HepG2 (cell line): ENCODE measurements around the gene RCBTB1. TPM values are rescaled to one million over a fixed set of nuclear protein-coding genes. Genes with fewer than 3 reads are reported as not detected.

ENCODE experiments used
- ATAC-seq: fragments of 200-7000 bp; cut with Tn5 transposase; 3 replicates; pipeline ENCODE4 v1.9.1; 2020; ENCODE audit warnings: mild to moderate bottlenecking, moderate library complexity
- BruUV-seq: library from RNA; stranded (reverse); fragments of 400-500 nt; replicated peaks from 2 replicates; lab custom pipeline; 2021; lab: Mats Ljungman, UMichigan
- CTCF ChIA-PET: fragments of 300-600 bp; formaldehyde crosslinking; extraction: SDS; loops from one replicate; lab custom pipeline; 2021; ENCODE audit warnings: low total read pairs, inconsistent platforms, low intra/inter-chr PET ratio; lab: Yijun Ruan, JAX
- POLR2A ChIA-PET: fragments of 350-600 bp; sonication (Branson Sonifier 250); formaldehyde crosslinking; loops from one replicate; lab custom pipeline; 2020; ENCODE audit warnings: antibody characterized with exemption, inconsistent platforms; lab: Yijun Ruan, JAX
- DNase-seq: peaks from one replicate; pipeline ENCODE4 v3.0.0-alpha.2; 2015; ENCODE audit warnings: low spot score
- FAIRE-seq: peaks from 3 replicates; lab custom pipeline; 2011; peaks lifted over from hg19 to GRCh38; lab: Jason Lieb, UNC
- H2AFZ ChIP-seq: one replicate; pipeline ENCODE4 v1.6.1; 2011; ENCODE audit warnings: low read length, inconsistent platforms
- H3K27ac ChIP-seq: fragments of 300-600 bp; 3 replicates; pipeline ENCODE4 v1.8.0; 2011; ENCODE audit warnings: mixed run types, mild to moderate bottlenecking, mixed read lengths, low read length, inconsistent platforms; ENCODE audit not compliant: insufficient read depth; ENCODE audit errors: extremely low read length
- H3K27me3 ChIP-seq, 2 experiments: fragments of 200-600 bp in 1 of 2; 2 replicates in 1 of 2; 3 replicates in 1 of 2; pipeline versions ENCODE4 v1.6.0 to v1.8.0; 2011; ENCODE audit warnings: low read length in 2 of 2, mild to moderate bottlenecking in 2 of 2, moderate library complexity in 2 of 2, inconsistent platforms in 1 of 2; ENCODE audit not compliant: insufficient read depth in 2 of 2, control insufficient read depth in 1 of 2
- H3K36me3 ChIP-seq, 2 experiments: fragments of 200-600 bp in 1 of 2; replicated peaks in 1 of 2; 2 replicates in 1 of 2; 3 replicates in 1 of 2; pipeline versions ENCODE4 v1.5.1 to v1.8.0; 2011; ENCODE audit warnings: low read length in 2 of 2, inconsistent platforms in 1 of 2; ENCODE audit not compliant: insufficient read depth in 2 of 2, control insufficient read depth in 1 of 2
- H3K4me1 ChIP-seq: 2 replicates; pipeline ENCODE4 v1.5.1; 2012; ENCODE audit warnings: low read length, inconsistent platforms; ENCODE audit not compliant: insufficient read depth
- H3K4me2 ChIP-seq: 2 replicates; pipeline ENCODE4 v1.6.0; 2011; ENCODE audit warnings: low read depth, low read length, inconsistent platforms
- H3K4me3 ChIP-seq, 3 experiments: fragments of 200-600 bp in 1 of 3; sonication (generic), shearing (Covaris generic) in 1 of 3; replicated peaks in 1 of 3; 2 replicates each; pipeline ENCODE4 v1.5.1; 2011 to 2016; ENCODE audit warnings: low read length in 3 of 3, inconsistent platforms in 2 of 3, low read depth in 2 of 3, mild to moderate bottlenecking in 2 of 3, control low read depth in 1 of 3, mixed read lengths in 1 of 3; ENCODE audit not compliant: insufficient read depth in 1 of 3
- H3K79me2 ChIP-seq: one replicate; pipeline ENCODE4 v1.6.1; 2011; ENCODE audit warnings: low read length, inconsistent platforms; ENCODE audit not compliant: insufficient read depth
- H3K9ac ChIP-seq: 2 replicates; pipeline ENCODE4 v1.6.0; 2011; ENCODE audit warnings: mild to moderate bottlenecking, low read depth, low read length, inconsistent platforms; ENCODE audit not compliant: insufficient read depth
- H3K9me3 ChIP-seq: 2 replicates; pipeline ENCODE4 v1.5.1; 2012; ENCODE audit warnings: mild to moderate bottlenecking, low read length
- H4K20me1 ChIP-seq: 2 replicates; pipeline ENCODE4 v1.6.0; 2011; ENCODE audit warnings: inconsistent platforms, mild to moderate bottlenecking, low read length, moderate library complexity; ENCODE audit not compliant: insufficient read depth
- ARNT2 ChIP-seq: sonication (generic); formaldehyde crosslinking; IDR thresholded peaks from 2 replicates; pipeline ENCODE4 v1.8.0; 2022; ENCODE audit warnings: mild to moderate bottlenecking, low read depth, missing genetic modification reagents, moderate library complexity
- ESRRA ChIP-seq: sonication (generic); formaldehyde crosslinking; IDR thresholded peaks from 2 replicates; pipeline ENCODE4 v1.5.1; 2020; ENCODE audit warnings: mild to moderate bottlenecking, low read depth, missing genetic modification reagents
- HNF4G ChIP-seq, 2 experiments: sonication (generic) in 1 of 2; formaldehyde crosslinking in 1 of 2; IDR thresholded peaks; 2 replicates each; pipeline versions ENCODE4 v1.4.0 to v1.6.1; 2011 to 2020; ENCODE audit warnings: borderline replicate concordance in 2 of 2, low read depth in 2 of 2, mild to moderate bottlenecking in 2 of 2, low read length in 1 of 2, missing genetic modification reagents in 1 of 2, moderate library complexity in 1 of 2
- JUN ChIP-seq: sonication (generic); formaldehyde crosslinking; IDR thresholded peaks from 2 replicates; pipeline ENCODE4 v1.4.0; 2020; ENCODE audit warnings: mild to moderate bottlenecking, missing genetic modification reagents
- PLRG1 ChIP-seq: fragments of 450-650 bp; conservative IDR thresholded peaks from 2 replicates; pipeline ENCODE4 v1.6.1; 2016
- RBM39 ChIP-seq: fragments of 200-400 bp; formaldehyde crosslinking; IDR thresholded peaks from one replicate; pipeline ENCODE4 v1.6.1; 2018; ENCODE audit warnings: antibody characterized with exemption, mild to moderate bottlenecking, low read depth, low read length; ENCODE audit not compliant: poor library complexity, severe bottlenecking
- RFXAP ChIP-seq: sonication (generic); formaldehyde crosslinking; IDR thresholded peaks from 2 replicates; pipeline ENCODE4 v1.4.0; 2020; ENCODE audit warnings: missing genetic modification reagents, borderline replicate concordance
- SNAI1 ChIP-seq: sonication (generic); formaldehyde crosslinking; IDR thresholded peaks from 2 replicates; pipeline ENCODE4 v1.5.0; 2020; ENCODE audit warnings: mild to moderate bottlenecking, missing genetic modification reagents, borderline replicate concordance
- SUZ12 ChIP-seq: fragments of 150-350 bp; IDR thresholded peaks from 2 replicates; pipeline ENCODE4 v1.6.1; 2014; ENCODE audit warnings: low read depth, low read length
- ZFP90 ChIP-seq: sonication (generic); formaldehyde crosslinking; IDR thresholded peaks from 2 replicates; pipeline ENCODE4 v1.8.0; 2022; ENCODE audit warnings: missing genetic modification reagents, mild to moderate bottlenecking, inconsistent platforms, borderline replicate concordance
- ZNF549 ChIP-seq: sonication (generic); formaldehyde crosslinking; IDR thresholded peaks from 2 replicates; pipeline ENCODE4 v1.5.0; 2020; ENCODE audit warnings: missing genetic modification reagents
- ZNF776 ChIP-seq: sonication (generic); formaldehyde crosslinking; IDR thresholded peaks from 2 replicates; pipeline ENCODE4 v1.4.0; 2020; ENCODE audit warnings: mild to moderate bottlenecking, missing genetic modification reagents
- WGBS: methylation state at CpG from one replicate; pipeline ENCODE4 v1.1.6; 2017; ENCODE audit warnings: low lambda C conversion rate; 5-methylcytosine and 5-hydroxymethylcytosine counted together
- in situ Hi-C: cut with HindIII; loops from 2 replicates; pipeline ENCODE4 v1.10.0; 2017; ENCODE audit warnings: low pct_unique_long_range_greater_than_20kb; ENCODE audit not compliant: extremely low pct_ligation_motif_present
- intact Hi-C: fragments of 100-400 bp; cut with micrococcal nuclease; formaldehyde crosslinking; loops from one replicate; pipeline ENCODE4 v1.10.0; 2022; ENCODE audit not compliant: unreplicated experiment
- polyA plus RNA-seq, 8 experiments: library from polyadenylated mRNA; depleted of rRNA in 3 of 8; stranded (reverse) in 7 of 8; unstranded in 1 of 8; fragments of >200 nt; fragmentation: Illumina TruSeq in 4 of 8; extraction: Trizol in 4 of 8; gene quantifications; 2 replicates each; pipeline versions ENCODE4 v1.2.1 to v1.2.3, GENCODE V29; 2011 to 2016; ENCODE audit warnings: low read depth in 4 of 8, missing spikeins in 1 of 8, mixed read lengths in 1 of 8; ENCODE audit not compliant: insufficient read depth in 1 of 8
- total RNA-seq, 5 experiments: library from RNA; depleted of rRNA; stranded (reverse); fragments of >200 nt; fragmentation: Illumina TruSeq; extraction: Trizol; gene quantifications; 2 replicates each; pipeline ENCODE4 v1.2.3, GENCODE V29; 2016; ENCODE audit warnings: low read depth in 1 of 5
- TF ChIP-seq, protein P1 (sequence below): sonication (generic); formaldehyde crosslinking; IDR thresholded peaks from 2 replicates; pipeline ENCODE4 v1.4.0; 2020; ENCODE audit warnings: missing genetic modification reagents

The RCBTB1 gene
- total and polyA plus RNA-seq, 2 of the 13 experiments (the other 11 are each of a cell fraction or from before 2014, with no cell fraction given): 13.4 to 21.6 TPM

DNA sequence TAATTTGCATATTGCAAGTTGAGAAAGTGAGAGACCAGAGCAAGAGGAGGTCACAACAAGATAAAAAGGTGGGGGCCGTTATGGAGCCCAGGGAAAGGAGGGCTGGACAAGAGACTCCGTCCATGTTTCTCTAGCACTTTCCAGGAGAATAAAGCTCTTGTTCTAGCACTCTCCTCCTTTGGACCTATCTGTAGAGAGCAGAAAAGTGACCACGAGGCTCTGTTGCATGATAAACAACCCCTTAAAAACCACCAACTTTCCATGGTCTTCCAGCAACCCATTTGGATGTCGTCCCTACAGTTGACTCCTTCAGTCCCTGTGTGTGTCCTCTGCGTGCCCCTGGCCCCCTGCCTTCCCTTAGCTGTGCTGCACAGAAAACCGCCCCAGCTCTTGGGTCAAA, 38.9 kb upstream of the RCBTB1 start:
- intact Hi-C loops (no loop called here), in situ Hi-C loops (no loop called here)
- BruUV-seq: no TSS peak
- no peak overlapping the region for H3K4me3 ChIP-seq
- ChIA-PET CTCF (no interaction called here), POLR2A (no interaction called here)
- TF ChIP-seq ZNF549 (no peak), PLRG1 (no peak), SUZ12 (no peak), RFXAP (CRISPR knock-in tag) (no peak), ZNF776 (CRISPR knock-in tag) (no peak), HNF4G (IDR thresholded peaks at IDR 0.05; ENCODE audit: borderline replicate concordance, low read depth, low read length) (no peak), HNF4G (CRISPR knock-in tag; IDR thresholded peaks at IDR 0.05; ENCODE audit: borderline replicate concordance, low read depth) (no peak), SNAI1 (CRISPR knock-in tag) (no peak), RBM39 (no peak), ESRRA (CRISPR knock-in tag) (no peak), JUN (CRISPR knock-in tag) (no peak), ZFP90 (no peak), ARNT2 (CRISPR knock-in tag) (no peak)
- TF ChIP-seq, protein P1, sequence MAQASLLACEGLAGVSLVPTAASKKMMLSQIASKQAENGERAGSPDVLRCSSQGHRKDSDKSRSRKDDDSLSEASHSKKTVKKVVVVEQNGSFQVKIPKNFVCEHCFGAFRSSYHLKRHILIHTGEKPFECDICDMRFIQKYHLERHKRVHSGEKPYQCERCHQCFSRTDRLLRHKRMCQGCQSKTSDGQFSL (CRISPR knock-in tag): no peak
- WGBS: 86% methylated on average over 6 of the region's 6 CpGs
- H3K27ac ChIP-seq: no peak overlapping the region
- no peaks in the 10 kb centered on the region for H3K79me2 ChIP-seq
- no peaks in the 10 kb centered on the region for H3K27me3 ChIP-seq
- H3K4me1 ChIP-seq: peaks cover 67% of the 10 kb centered on the region
- FAIRE-seq (no peak), DNase-seq (no peak), ATAC-seq (no peak)
- H3K9me3 ChIP-seq: no peaks in the 10 kb centered on the region
- H2AFZ ChIP-seq: no peak overlapping the region
- no peaks in the 10 kb centered on the region for H3K36me3 ChIP-seq
- no peak overlapping the region for H3K4me2 ChIP-seq
- H3K9ac ChIP-seq: no peak overlapping the region
- no peaks in the 10 kb centered on the region for H4K20me1 ChIP-seq
